Activated T-cell treated with anti-CD3 and anti-CD28 coated beads, Interleukin-2, amount 50 U/mL, for 4 hours (primary cell): ENCODE data around the gene CA5A. TPM values are rescaled to one million over a fixed set of nuclear protein-coding genes. Genes with fewer than 3 reads are reported as not detected.
A peak's percentile ranks its signal among the peaks of the same experiment; 100 is the strongest.

Experiments used
- ATAC-seq, 2 donors: fragments of 200-7000 bp; cut with Tn5 transposase; one replicate each; pipeline ENCODE4 v1.10.0; 2021
- DNase-seq: peaks from one replicate; pipeline ENCODE4 v3.0.0-alpha.2; 2020
- H3K27me3 Mint-ChIP-seq: one replicate; pipeline ENCODE4 v1.8.0; 2021; ENCODE audit warnings: low read depth, mixed read lengths
- H3K36me3 Mint-ChIP-seq: one replicate; pipeline ENCODE4 v1.8.0; 2022; ENCODE audit warnings: mixed read lengths; ENCODE audit not compliant: insufficient read depth
- H3K4me1 Mint-ChIP-seq: one replicate; pipeline ENCODE4 v1.8.0; 2021; ENCODE audit warnings: low read depth, mixed read lengths
- H3K4me3 Mint-ChIP-seq: one replicate; pipeline ENCODE4 v1.8.0; 2021; ENCODE audit warnings: mild to moderate bottlenecking, moderate library complexity, mixed read lengths
- H3K9me3 Mint-ChIP-seq: one replicate; pipeline ENCODE4 v1.8.0; 2021; ENCODE audit warnings: mixed read lengths
- total RNA-seq, 3 donors: library from RNA; stranded (reverse); gene quantifications; one replicate each; pipeline ENCODE4 v1.2.1, GENCODE V29; 2021

Gene CA5A
- total RNA-seq, 3 donors from 2014 or later = 0.43 TPM; not detected in 2

- peak overlapping the region; percentile 77 for H3K4me3 Mint-ChIP-seq
- peaks cover 33% of the 10 kb centered on the region for H3K36me3 Mint-ChIP-seq
- peaks cover 75% of the 10 kb centered on the region for H3K4me1 Mint-ChIP-seq
- H3K27me3 Mint-ChIP-seq = no peaks in the 10 kb centered on the region
- ATAC-seq (no peak), DNase-seq (no peak)
- H3K9me3 Mint-ChIP-seq = no peaks in the 10 kb centered on the region
These were observed 79.5 kb downstream of the CA5A start for GRCh38 chr16:87856791-87857228.

- Mint-ChIP-seq H3K27me3 (no peaks in the 10 kb centered on the region), H3K36me3 (peaks cover 30% of the 10 kb centered on the region), H3K4me1 (peaks cover 70% of the 10 kb centered on the region), H3K9me3 (no peaks in the 10 kb centered on the region), H3K4me3 (peak overlapping the region; percentile 77)
- no peak for DNase-seq
- peak in 1 of 2 donors; percentile 5 for ATAC-seq
These were observed 80.2 kb downstream of the CA5A start for GRCh38 chr16:87855852-87856715.

- peak overlapping the region; percentile 77 for H3K4me3 Mint-ChIP-seq
- no peaks in the 10 kb centered on the region for H3K9me3 Mint-ChIP-seq
- DNase-seq (no peak), ATAC-seq (no peak)
- peaks cover 65% of the 10 kb centered on the region for H3K4me1 Mint-ChIP-seq
- peaks cover 31% of the 10 kb centered on the region for H3K36me3 Mint-ChIP-seq
- no peaks in the 10 kb centered on the region for H3K27me3 Mint-ChIP-seq
These were observed 81.2 kb downstream of the CA5A start for GRCh38 chr16:87854907-87855683.

GRCh38 chr16:87854053-87854906 is 82.0 kb downstream of the CA5A start:
- Mint-ChIP-seq H3K27me3 (no peaks in the 10 kb centered on the region), H3K4me1 (peaks cover 58% of the 10 kb centered on the region), H3K36me3 (peaks cover 34% of the 10 kb centered on the region), H3K9me3 (no peaks in the 10 kb centered on the region), H3K4me3 (peak overlapping the region; percentile 77)
- peak; percentile 4 to 5 for ATAC-seq
- no peak for DNase-seq

- Mint-ChIP-seq H3K36me3 (peaks cover 39% of the 10 kb centered on the region), H3K4me1 (peaks cover 55% of the 10 kb centered on the region), H3K4me3 (peak overlapping the region; percentile 64), H3K27me3 (no peaks in the 10 kb centered on the region), H3K9me3 (no peaks in the 10 kb centered on the region)
- DNase-seq (peak; percentile 86), ATAC-seq (peak; percentile 51 to 56)
These were observed 82.8 kb downstream of the CA5A start for GRCh38 chr16:87853411-87854052.

GRCh38 chr16:87851601-87852000 is 84.7 kb downstream of the CA5A start:
- ATAC-seq = no peak
- H3K27me3 Mint-ChIP-seq = no peaks in the 10 kb centered on the region
- peaks cover 34% of the 10 kb centered on the region for H3K36me3 Mint-ChIP-seq
- peaks cover 35% of the 10 kb centered on the region for H3K4me1 Mint-ChIP-seq
- H3K9me3 Mint-ChIP-seq = no peaks in the 10 kb centered on the region
- H3K4me3 Mint-ChIP-seq = no peak overlapping the region
- no peak for DNase-seq

- DNase-seq (no peak), ATAC-seq (no peak)
- Mint-ChIP-seq H3K9me3 (no peaks in the 10 kb centered on the region), H3K36me3 (peaks cover 33% of the 10 kb centered on the region), H3K4me1 (peaks cover 33% of the 10 kb centered on the region), H3K4me3 (no peak overlapping the region), H3K27me3 (no peaks in the 10 kb centered on the region)
These were observed 85.2 kb downstream of the CA5A start for GRCh38 chr16:87851141-87851587.

GRCh38 chr16:87850009-87851006 is 86.0 kb downstream of the CA5A start:
- ATAC-seq (peak; percentile 32 to 46), DNase-seq (peak; percentile 70)
- peaks cover 25% of the 10 kb centered on the region for H3K4me1 Mint-ChIP-seq
- no peaks in the 10 kb centered on the region for H3K9me3 Mint-ChIP-seq
- H3K36me3 Mint-ChIP-seq = peaks cover 33% of the 10 kb centered on the region
- H3K27me3 Mint-ChIP-seq = no peaks in the 10 kb centered on the region
- no peak overlapping the region for H3K4me3 Mint-ChIP-seq

- H3K36me3 Mint-ChIP-seq = peaks cover 39% of the 10 kb centered on the region
- no peaks in the 10 kb centered on the region for H3K27me3 Mint-ChIP-seq
- H3K4me1 Mint-ChIP-seq = peaks cover 22% of the 10 kb centered on the region
- no peak for DNase-seq
- H3K4me3 Mint-ChIP-seq = no peak overlapping the region
- ATAC-seq = no peak
- no peaks in the 10 kb centered on the region for H3K9me3 Mint-ChIP-seq
These were observed 86.8 kb downstream of the CA5A start for GRCh38 chr16:87849419-87850008.

GRCh38 chr16:87848676-87849345 is 87.5 kb downstream of the CA5A start:
- DNase-seq = no peak
- Mint-ChIP-seq H3K4me1 (peaks cover 20% of the 10 kb centered on the region), H3K9me3 (no peaks in the 10 kb centered on the region), H3K27me3 (no peaks in the 10 kb centered on the region), H3K4me3 (no peak overlapping the region), H3K36me3 (peaks cover 38% of the 10 kb centered on the region)
- no peak for ATAC-seq

- Mint-ChIP-seq H3K4me3 (no peak overlapping the region), H3K27me3 (no peaks in the 10 kb centered on the region), H3K9me3 (no peaks in the 10 kb centered on the region), H3K4me1 (peaks cover 20% of the 10 kb centered on the region), H3K36me3 (peaks cover 42% of the 10 kb centered on the region)
- ATAC-seq (no peak), DNase-seq (no peak)
These were observed 88.3 kb downstream of the CA5A start for GRCh38 chr16:87847785-87848675.
